ENCODE measurements around the gene TFB2M. TPM values are rescaled to one million over a fixed set of nuclear protein-coding genes. Genes with fewer than 3 reads are reported as not detected.
"Not testable (repeated sequence)": the region's sequence is repeated elsewhere in the genome, so short reads cannot be mapped to it uniquely, and the experiment has no call there.

TFB2M gene
- total RNA-seq, 1 experiment from 2014 or later: 25.7 TPM

DNA sequence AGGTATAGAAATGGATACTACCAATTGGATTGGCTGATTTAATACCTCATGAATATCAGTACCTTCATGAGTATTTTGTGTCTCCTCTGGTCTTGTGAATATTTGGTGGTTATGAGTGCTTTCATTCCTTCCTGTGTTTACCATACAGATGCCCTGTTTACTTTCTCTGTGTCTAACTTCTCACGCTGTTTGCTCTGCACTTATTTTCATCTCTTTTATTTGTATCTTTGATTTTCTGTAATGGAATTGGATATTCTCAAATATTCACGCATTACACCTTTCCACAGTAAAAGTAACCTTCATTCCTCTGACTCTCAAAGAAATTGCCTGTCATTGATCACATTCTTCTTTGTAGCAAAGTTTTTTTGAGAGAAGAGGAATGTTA lies 17.0 kb upstream of the TFB2M start:
- DNase-seq (ENCODE audit: low spot score): peak; percentile 3

DNA sequence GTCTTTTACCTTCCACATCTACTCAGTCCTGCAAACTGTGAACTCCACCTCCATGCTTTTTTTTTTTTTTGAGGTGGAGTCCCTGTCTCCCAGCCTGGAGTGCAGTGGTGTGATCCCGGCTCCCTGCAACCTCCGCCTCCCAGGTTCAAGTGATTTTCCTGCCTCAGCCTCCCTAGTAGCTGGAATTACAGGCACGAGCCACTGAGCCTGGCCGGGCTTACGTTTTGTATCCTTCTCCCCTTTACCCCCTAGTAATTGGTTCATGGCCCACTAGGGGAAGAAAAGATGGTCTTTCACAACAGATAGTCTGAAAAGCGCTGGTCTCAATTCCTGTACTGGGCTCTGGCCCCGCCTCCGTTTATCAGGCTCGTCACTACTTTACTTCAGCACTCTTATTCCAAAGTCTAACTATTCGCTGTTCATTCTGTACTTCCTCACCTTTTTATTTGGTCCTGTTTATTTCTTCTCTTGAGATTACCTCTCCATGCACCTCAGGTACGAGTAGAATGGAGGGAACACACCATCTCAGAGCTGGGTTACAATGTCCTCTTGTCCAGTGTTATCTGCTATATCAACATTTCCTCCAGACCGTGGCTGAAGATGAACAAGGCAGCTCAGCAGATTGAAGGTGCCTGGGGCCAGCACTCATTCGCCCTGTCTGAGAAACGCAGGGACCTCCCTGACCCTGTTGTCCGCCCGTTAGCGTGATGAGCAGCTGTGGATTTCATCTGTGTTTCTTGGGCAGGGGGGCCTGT lies 16.4 kb upstream of the TFB2M start:
- DNase-seq (ENCODE audit: low spot score): no peak

DNA sequence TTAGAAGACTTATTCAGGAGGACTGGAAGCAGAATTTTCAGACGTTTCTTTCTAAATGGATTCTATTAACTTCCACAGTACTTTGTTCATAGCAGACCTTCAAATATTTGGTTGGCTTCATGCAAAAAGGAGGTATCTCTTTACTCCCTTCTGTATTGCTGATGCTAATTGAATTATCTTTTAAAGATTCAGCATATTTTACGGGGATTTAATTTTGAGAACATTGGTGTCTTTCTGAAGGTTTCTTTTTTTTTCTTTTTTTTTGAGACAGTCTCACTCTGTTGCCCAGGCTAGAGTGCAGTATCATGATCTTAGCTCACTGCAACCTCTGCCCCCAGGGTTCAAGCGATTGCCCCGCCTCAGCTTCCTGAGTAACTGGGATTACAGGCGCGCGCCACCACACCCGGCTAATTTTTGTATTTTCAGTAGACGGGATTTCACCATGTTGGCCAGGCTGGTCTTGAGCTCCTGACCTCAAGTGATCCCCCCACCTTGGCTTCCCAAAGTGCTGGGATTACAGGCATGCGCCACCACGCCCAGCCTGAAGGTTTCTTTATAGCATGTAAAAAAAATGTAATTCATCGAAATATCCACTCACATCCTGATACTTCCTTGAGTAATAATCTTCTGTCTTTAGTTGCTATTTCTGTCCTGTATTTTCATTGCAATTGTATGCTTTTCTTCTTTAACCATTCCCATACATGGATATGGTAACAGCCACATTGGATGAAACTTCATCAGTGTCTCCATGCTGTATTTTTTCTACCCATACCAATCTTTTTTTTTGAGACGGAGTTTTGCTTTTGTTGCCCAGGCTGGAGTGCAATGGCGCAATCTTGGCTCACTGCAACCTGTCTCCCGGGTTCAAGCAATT lies 14.7 kb upstream of the TFB2M start:
- DNase-seq (ENCODE audit: low spot score): no peak

DNA sequence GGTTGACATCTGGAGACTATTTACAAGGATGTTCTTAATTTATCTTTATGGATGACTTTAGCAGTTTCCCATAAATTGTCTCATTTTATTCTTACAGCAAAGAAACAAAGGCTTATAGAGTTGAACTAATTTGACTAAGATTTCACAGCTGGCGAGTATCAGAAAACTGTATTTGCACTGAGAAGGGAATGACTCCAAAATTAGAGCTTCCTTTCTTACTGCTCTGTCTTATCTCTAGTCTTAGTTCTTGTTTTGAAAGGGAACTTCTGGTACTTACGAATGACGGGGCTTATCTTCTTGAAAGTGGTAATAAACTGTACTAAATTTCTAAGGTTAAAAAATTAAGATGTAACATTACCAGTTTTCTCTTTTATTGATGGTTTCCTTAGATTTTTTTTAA lies 13.8 kb upstream of the TFB2M start:
- DNase-seq (ENCODE audit: low spot score): no peak

DNA sequence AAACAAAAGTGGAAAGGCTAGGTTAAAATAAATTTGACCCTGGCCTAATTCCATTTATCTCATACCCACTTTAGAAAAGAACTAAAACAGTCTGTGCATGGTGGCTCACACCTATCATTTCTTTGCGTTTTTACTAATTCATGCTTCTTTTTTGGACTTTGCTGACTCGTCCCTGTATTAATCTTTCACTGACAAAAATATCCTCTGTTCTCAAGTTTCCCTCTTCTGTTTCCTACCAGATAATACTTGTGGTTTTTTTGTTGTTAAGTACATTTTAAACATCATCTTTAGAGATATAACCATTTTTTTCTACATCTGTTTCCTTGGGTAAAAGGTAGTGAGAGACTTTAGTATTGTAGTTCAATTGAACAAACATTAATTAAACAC lies 11.7 kb upstream of the TFB2M start:
- DNase-seq (ENCODE audit: low spot score): no peak

DNA sequence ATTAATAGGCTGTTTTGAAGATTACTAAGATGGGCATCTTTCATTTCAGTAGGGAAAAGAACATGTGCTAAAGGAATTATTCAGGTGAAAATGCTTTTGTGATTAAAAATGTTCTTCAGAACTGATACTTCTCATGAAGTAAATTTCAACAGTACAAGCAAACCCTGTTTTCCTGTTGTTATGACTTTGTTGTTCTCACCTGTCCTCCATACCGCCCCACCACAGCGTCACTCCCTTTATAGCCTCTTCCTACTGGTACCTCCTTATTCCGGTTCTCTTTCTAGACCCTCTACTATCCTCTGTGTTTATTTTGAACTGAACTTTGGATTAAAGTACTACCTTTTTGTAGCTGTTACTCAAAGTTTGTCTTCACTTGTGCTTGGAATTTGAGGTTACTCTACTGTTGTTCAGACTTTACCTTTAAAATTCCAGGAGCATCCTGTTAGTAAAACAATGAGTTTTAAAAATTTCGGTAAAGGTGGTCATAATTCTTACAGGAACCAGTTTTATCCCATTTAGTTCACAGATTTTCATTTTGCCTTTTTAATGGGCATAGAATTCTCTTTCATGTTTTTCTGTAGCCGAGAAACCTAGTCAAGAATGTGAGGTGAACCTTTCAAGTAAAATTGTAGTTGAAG lies 11.1 kb upstream of the TFB2M start:
- no peak for DNase-seq (ENCODE audit: low spot score)

DNA sequence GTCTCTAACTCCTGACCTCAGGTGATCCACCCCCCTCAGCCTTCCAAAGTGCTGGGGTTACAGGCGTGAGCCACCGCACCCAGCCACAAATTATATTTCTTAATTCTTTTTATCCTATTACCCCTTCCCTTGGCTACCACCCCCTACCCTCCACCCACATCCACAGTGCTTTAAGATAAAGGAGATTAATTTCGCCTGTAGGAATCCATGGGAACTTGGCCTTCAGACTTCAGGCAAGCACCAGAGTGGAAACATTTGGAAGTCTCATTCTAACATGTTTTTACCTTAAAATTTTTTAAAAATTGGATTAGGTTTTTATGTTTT lies 10.6 kb upstream of the TFB2M start:
- no peak for DNase-seq (ENCODE audit: low spot score)

DNA sequence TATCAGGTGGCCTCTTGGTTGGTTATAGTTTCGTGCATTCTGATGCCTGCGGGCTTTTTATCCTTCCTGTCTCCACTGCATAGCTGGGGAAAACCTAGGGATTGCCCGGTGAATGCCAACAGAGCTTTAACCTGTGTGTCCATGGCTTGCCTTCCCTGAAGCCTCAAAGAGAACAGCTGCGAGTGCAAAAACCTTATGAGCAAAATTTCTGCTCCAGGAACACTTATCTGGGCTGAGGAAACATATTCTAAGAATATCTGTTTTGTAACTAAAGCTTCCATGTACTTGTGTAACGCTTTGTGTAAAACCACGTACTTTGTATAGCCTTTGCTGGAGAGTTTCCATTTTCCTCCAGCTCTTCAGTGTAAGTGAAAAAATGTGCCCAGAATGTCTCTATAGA lies 7.4 kb upstream of the TFB2M start:
- DNase-seq (ENCODE audit: low spot score): no peak

DNA sequence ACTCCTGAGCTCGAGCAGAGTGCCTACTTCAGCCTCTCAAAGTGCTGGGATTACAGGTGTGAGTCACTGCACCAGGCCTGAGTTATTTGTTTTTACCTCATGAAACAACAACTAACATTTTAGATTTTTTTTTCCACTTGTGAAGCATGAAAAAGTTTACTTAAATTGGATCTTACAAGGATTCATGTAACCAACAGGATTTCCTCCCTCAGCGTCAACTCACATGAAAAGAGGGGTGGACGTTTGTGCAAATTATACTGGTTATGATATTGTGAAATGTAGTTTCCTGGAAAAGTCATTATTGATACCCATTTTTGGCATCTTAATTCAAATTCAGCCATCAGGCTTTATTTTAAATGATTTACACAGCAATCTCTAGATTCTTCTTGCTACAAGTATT lies 6.7 kb upstream of the TFB2M start:
- DNase-seq (ENCODE audit: low spot score): no peak

DNA sequence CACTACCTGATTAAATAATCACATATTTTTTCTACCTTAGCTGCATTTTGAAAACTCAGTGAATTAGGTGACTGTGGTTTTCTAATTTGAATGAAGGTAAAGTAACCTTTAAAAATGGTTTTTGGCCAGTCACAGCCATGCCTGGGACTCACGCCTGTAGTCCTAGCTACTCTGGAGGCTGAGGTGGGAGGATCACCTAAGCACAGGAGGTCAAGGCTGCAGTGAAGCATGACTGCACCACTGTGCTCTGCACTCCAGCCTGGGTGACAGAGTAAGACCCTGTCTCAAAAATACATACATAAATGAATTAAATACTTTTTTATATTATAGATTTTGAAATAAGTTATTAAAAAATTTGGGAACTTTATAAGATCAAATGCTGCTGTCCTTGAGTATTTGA lies 5.9 kb upstream of the TFB2M start:
- DNase-seq (ENCODE audit: low spot score): no peak

DNA sequence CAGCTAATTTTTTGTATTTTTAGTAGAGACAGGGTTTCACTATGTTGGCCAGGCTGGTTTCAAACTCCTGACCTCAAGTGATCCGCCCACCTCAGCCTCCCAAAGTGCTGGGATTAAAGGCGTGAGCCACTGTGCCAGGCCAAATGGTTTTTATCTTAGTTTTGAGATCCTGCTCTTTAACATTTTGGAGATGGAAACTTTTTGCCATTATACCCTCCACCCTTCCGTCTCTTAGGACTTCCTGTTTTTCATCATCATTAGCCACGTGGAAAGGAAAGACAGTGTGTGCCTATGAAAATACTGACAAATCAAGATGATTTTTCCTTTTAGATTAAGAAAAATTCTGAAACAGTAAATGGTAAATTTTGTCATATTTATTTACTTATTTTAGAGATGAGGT lies 5.2 kb upstream of the TFB2M start:
- DNase-seq (ENCODE audit: low spot score): not testable (repeated sequence)

DNA sequence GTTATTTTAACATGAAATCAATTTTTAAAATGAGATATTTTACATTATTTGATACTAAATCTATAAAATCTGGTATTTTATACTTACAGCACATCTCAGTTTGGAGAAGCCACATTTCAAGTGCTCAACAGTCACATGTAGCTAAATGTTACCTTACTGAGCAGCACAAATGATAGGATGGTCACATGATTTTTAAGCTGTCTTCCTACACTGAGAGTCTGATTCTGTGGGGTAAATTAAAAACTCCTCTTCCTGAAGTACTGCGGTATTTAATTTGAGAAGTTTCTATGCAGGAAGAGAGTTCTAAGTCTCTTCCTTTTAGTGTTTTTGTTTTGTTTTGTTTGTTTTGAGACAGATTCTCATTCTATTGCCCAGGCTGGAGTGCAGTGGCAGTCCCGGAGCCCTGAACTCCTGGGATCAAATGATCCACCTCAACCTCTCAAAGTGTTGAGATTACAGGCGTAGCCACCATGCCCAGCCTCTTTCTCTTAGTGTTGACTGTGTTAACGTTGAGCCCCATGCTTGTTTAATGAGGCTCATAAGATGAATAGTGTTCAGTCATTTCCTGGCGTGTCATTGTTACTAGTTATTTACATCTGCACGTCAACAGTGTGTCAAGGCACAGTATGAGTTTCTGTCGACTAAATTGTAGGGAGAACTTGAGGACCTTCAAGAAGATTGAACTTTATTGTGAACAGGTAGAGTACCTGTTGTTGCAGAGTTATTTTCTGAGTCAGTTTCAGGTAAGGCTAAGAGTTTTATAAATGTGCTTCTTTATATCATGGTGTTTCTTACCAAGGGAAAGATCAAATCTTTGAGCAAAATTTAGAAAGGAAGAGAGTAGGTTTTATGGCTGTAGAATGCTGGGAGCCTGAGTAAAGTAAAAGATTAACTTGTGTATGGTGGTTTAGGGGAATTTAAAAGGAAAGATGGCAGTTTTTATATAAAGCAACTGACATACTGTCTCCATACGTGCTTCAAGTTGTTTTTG lies 3.5 kb upstream of the TFB2M start:
- peak; percentile 2 for DNase-seq (ENCODE audit: low spot score)

DNA sequence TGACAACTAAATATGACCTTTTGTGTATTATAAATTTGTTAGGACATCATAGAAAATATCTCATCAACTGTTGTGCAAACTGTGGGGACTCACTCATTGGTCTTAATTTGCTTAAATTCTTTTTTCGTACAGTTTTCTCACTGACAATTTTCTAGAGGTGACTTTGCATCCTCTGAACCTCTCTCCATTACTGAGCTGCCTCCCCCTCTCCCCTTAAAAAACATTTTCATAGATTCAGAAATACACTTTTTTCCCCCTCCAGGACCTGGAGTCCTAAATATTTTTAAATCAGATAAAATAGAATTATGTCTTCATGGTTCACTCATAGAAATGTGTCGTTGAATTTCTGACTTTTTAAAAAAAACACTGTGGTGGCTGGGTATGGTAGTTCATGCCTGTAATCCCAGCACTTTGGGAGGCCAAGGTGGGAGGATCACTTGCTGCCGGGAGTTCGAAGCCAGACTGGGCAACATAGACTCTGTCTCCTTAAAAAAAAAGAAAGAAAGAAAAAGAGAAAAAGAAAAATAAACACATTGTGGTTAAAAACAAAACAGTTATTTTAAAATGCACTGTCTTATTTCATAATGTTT lies 1.7 kb upstream of the TFB2M start:
- DNase-seq (ENCODE audit: low spot score): no peak

DNA sequence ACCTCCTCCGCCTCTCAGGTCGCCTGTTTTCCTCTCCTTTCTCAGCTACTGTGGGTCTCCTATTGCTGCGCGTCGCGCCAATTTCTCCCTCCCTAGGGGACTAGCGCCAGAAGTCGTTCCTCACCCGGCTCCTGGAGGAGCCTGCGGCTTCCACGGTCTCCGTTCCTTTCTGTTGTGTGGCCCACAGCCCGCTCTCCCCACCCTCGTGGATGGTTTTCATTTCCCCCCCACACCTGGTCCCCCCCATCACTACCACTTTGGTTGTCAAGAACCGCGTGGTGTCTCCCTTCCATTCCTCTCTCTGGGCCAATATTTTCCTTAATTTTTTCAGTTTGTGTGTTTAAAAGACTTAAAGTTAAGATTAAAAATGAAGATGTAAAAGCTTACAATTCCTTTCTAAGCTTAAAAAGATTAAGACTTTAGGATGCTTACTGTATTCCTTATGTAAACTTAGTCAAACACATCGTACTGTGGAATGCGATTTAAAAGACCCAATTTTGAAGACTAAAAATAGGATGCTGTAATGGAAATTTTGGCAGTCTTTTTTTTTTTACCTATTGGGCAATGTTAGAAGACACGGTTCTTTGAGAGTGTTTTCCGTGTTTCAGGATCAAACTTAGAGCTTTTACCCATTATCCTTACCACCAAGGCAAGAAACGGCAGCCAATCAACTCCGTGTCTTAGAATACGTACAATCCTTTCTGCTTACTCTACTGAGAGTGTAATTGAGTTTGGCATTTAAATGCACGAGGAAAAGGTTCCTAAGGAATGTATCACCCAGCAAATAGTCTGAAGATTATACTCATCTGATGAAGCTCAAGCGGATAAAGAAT lies 968 bp upstream of the TFB2M start:
- no peak for DNase-seq (ENCODE audit: low spot score)

DNA sequence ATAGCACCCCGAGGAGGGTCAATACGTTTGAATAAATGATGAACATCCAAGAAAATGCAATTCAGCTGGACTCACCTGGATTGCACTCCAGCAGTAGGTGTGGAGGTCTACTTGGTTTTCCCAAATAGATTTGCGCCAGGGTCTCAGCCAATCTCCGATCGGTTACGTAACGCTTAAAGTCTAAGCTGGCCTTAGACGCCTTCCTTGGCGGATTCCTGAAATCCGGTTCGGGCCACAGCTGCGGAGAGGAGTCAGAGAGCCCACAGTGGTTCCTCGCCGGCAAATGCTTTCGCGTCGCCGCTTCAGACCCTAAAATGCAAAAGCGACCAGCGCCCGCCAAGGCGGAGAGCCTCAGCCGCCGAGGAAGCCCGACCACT lies 322 bp downstream of the TFB2M start:
- no peak for DNase-seq (ENCODE audit: low spot score)

DNA sequence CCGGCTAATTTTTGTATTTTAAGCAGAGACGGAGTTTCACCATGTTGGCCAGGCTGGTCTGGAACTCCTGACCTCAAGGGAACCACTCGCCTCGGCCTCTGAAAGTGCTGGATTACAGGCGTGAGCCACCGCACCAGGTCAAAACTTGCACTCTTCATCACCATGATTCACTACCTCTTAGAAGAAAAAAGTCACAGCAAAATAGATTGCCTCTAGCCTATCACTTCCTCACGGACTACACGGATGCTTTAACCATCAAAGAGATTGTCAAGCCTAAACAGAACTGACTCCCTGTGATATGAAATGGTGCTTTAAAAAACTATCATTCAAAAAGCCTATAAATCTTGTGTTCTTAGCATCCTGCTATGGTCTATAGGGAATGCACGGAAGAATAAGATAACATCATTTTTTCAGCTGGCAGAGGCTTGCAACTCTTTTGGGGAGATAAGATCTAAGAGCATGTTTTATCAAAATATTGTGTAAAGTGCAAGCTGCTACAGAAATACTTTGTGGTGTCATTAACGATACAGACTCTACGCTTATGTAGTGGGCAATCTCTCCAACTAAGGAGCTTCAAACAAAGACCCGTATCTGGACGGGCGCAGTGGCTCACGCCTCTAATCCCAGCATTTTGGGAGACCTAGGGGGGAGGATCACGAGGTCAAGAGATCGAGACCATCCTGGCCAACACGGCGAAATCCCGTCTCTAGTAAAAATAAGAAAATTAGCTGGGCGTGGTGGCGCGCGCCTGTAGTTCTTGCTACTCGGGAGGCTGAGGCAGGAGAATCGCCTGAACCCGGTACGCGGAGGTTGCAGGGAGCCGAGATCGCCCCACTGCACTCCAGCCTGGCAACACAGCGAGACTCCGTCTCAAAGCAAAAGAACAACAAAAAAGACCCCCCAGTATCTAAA lies 966 bp downstream of the TFB2M start:
- no peak for DNase-seq (ENCODE audit: low spot score)

DNA sequence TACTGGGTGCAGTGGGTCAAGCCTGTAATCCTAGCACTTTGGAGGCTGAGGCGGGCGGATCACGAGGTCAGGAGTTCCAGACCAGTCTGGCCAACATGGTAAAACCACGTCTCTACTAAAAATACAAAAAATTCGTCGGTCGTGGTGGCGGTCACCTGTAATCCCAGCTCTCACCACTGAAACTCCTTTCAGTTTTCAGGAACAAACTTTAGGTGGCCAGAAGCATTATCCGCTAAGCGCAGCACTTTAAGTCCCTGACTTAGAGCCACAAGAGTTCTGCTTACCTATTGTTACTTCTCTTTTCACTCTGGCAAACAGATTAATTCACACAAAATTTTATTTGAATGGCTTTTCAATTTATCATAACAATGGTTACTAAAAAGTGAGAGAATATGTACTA lies 5.2 kb downstream of the TFB2M start:
- DNase-seq (ENCODE audit: low spot score): not testable (repeated sequence)

DNA sequence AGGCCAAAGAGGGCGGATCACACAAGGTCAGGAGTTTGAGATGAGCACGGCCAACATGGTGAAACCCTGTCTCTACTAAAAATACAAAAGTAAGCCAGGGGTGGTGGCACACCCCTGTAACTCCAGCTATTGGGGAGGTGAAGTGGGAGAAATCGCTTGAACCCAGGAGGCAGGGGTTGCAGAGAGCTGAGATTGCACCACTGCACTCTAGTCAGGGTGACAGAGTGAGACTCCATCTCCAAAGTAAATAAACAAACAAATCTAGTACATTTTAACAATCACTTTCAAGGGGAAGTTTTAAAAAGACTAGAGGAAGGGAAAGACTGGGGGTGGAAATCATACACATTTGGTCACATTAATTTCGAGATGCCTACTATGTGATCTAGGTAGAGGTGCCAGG lies 6.8 kb downstream of the TFB2M start:
- DNase-seq (ENCODE audit: low spot score): no peak

DNA sequence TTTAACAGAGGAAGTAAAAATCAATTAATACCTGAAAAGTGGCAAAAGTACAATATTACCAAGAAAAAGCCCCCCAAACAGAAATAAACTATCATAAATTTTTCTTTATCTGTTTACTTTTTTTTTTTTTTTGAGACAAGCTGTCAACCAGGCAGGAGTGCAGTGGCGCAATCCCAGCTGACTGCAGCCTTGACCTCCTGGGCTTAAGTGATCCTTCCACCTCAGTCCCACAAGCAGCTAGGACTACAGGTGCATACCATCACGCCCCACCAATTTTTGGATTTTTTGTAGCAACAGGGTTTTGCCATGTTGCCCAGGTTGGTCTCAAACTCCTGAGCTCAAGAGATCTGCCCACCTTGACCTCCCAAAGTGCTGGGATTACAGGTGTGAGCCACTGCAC lies 8.0 kb downstream of the TFB2M start:
- no peak for DNase-seq (ENCODE audit: low spot score)

Measured in HT-29 (cell line).